HG02642 (cell line): ENCODE measurements around the gene C12orf75.
"Not testable (repeated sequence)": the region's sequence is repeated elsewhere in the genome, so short reads cannot be mapped to it uniquely, and the experiment has no call there.

Experiments used
- ATAC-seq: cut with Tn5 transposase; IDR thresholded peaks from one replicate; pipeline ENCODE4 v1.9.1; 2021; ENCODE audit warnings: mild to moderate bottlenecking; ENCODE audit not compliant: unreplicated experiment, poor library complexity

The C12orf75 gene

DNA sequence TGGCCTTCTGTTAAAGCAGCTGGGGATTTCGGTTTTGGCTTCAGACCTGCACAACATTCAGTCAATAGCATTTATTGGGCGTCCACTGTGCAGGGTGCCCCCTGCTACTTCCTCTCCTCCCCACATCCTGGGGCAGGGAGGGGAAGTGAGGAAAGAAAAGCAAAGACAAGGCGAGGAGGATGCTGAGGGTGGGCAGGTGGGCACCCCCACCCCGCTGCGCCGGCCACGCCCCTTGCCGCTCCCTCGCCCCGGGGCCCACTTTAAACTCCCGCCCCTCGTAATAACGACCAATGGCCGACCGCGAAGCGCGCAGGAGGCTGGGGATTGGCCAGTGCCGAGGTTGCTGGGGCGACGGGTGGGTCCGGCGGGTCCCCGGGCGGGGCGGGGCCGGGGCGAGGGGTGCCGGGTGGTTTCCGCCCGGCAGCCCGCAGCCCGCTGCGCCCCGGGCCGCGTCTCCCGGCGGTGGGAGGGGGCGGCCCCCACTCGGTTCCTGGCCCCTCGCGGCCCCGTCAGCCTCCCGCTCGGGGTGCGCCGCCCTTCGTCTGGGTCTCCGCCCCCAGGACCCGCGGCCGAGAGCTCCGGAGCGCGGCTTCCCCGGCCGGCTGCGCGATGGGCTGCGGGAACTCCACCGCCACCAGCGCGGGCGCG, at the start of gene C12orf75:
Gene C12orf75 (plus strand): TSS at position 409 of the 648 bp plus-strand sequence. CDS start 201 bp downstream, at position 610.
- ATAC-seq: peak; percentile 90

DNA sequence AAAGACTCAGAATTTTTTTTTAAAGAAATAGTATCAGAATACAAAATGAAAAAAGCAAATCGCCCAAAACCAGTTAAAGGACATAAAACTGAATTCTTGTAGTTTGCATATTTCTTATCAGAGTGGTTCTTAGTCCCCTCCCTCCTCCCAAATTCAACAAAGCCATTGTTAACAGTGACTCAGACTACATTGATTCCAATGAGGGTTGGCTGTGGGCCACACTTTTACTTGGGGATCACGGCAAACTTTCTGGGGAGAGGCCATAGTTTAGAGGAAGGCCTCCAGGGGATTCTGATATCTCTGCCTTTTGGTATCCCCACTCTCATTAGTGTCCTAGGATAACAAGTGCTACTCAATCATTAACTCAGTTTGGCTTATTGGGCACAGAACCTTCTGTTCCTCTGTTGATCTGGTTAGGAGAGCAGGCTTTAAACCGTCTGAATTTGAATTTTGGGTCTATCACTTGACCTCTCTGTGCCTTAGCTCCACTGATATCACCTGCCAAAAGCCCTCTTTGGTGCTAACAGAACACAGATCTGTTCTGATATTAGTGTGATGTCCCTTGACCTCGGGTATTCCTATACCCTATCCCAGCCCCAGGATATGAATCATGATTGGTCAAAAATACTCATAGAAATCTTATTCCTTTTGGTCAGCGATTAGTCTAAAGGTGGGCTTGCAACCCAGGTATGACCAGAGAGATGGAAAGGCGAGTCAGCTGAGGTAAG, 49.4 kb upstream of the C12orf75 start:
- ATAC-seq: no peak

DNA sequence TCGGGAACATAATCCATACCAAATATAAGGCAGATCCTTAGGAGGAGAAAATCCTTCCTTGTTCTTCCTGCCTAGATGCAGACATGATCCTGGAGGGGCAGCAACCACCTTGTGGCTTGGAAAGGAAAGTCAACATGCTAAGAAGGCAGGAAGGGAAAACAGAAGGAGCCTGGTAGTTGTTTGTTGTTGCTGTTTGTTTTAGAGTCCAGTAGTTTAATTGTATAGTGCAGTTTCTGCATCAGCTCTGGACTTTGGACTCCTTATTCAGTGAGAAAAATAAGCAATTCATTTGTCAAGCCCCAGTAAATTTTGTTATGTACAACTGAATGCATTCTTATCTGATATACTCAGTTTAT, 48.8 kb upstream of the C12orf75 start:
- ATAC-seq: no peak

DNA sequence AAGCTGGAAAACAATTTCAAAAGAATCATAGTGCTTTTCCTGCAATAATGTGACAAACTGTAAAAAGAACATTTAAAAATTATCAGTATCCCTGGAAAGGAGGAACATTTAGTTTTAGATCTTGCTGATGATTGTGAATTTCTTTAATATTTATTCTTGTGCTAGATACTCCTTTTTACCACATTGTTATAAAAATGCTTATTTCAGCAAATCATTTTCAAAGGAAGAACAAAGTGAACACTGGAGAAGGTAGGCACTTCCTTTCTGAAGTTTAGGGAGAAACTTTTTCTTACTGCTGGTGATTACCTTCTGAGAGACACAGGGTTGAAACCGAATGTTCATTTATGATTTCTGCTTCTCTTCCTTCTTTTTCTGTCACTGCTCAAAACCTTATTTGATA, 45.1 kb upstream of the C12orf75 start:
- no peak for ATAC-seq

DNA sequence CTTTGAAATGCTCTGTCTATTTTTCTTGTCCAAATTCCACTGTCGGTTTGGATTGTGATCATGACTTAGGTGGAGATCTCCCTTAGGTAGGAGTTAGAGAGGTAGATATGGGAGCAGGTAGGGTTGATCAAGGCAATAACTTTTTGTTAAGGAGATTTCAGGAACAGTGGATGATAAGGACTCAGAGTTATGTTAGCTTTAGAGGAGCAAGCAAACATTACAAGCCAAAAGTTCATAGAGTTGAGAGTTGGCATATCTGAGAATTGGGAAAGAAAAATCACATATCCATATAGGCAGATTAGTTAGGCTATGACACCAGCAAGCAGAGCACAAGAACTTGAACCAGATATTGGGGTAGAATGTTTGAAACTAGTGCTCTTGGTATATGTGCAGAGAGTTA, 43.1 kb upstream of the C12orf75 start:
- ATAC-seq: no peak

DNA sequence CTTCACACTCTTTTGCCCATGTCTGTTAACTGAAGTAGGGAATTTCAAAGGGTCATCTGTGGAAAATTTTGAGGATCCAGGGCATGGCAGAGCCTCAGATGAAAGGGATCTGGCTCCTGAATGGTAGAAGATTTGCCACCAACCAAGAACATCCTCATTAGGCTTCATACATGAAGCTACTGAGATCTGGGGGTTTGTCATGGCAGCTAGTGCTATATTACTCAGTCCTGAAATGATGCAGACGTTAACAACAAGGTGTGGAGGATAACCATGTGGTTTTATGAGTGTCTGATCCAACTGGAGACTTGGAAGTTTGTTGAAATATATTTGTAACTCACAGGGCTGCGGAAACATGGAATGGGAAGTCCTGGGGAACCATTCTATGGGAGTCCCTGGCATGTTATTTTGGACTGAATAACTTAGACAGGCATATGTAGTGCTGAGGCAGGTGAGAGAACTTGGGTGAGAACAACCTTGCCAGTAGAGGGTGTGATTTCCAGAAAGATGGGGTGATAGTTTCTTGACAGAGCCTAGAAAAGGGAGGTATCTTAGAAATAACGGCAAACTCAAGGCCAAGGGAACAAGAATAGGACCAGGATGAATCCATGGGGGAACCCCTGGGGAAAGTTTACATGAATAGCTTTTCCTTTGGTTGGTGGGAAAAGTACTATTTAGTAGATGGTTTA, 42.0 kb upstream of the C12orf75 start:
- ATAC-seq: no peak

DNA sequence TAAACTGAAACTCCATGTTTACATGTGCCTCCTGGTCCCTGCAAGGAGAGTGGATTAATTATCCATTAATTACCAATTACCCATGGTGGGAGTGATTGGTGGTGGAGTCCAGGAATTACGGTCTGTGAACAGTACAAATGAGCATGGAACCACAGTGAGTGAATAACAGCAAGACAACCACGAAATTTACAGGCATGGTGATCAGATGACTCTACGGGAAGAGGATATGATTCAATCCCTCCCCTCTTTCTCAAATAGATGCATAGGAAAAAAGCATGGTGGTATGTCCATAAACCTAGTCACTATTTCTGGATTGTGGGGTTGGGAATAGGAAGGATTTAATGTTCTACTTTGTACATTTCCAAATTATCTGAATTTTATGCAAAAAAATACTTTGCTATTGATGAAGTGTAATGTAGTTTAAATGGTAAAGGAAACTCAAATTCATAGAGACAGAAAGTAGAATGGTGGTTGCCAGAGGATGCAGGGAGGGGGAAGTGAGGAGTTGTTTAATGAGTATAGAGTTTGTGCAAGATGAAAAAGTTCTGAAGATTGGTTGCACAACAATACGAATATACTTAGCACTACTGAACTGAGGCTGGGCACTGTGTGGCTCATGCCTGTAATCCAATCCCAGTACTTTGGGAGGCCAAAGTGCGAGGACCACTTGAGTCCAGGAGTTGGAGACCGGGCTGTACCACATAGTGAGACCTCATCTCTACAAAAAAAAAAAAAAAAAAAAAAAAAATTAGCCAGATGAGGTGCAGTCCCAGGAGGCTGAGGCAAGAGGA, 41.2 kb upstream of the C12orf75 start:
- no peak for ATAC-seq

DNA sequence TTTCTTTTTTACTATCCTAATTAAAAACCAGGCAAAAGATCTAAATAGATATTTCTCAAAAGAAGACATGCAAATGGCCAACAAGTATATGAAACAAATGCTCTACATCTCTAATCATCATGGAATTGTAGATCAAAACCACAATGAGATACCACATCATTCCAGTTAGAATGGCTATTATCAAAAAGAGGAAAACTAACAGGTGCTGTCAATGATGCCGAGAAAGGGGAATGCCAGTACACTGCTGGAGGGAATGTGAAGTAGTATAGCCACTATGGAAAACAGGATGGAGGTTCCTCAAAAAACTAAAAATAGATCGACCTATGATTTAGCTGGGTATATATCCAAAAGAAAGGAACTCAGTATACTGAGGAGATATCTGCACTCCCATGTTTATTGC, 39.0 kb upstream of the C12orf75 start:
- no peak for ATAC-seq

DNA sequence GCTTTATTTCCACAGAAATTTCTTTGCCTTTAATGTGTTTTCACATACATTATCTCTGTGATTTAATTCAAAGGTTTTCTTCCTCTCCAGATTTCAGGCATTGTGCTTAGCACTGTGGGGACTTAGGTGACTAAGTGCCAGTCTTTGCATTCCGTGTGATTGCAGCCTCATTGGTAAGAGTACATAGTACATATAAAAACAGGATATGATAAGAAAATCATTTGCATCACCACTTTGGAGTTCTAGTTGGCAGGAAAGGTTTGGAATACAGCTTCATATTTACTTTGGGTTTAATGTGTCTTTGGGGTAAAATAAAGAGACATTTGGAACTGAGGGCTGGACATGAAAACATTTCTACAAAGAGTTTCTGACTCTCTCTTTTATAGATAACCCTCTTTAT, 37.8 kb upstream of the C12orf75 start:
- ATAC-seq: no peak

DNA sequence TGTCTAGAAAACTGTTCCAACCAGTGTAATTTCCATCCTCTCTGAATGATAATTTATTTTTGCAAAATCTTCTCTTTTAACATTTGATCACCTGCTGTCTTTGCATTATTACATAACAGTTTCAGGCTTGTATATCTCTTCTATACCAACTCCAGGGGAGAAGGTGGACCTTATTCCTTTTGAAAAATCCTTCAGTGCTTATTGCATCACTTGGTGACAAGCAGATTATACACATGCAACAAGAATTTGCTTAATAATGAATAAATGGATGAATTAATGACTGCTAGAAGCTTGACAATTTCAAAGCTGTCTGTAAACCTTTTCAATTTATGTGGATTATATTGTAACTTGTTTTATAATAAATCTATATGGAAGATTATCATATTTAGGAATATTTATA, 37.3 kb upstream of the C12orf75 start:
- no peak for ATAC-seq

DNA sequence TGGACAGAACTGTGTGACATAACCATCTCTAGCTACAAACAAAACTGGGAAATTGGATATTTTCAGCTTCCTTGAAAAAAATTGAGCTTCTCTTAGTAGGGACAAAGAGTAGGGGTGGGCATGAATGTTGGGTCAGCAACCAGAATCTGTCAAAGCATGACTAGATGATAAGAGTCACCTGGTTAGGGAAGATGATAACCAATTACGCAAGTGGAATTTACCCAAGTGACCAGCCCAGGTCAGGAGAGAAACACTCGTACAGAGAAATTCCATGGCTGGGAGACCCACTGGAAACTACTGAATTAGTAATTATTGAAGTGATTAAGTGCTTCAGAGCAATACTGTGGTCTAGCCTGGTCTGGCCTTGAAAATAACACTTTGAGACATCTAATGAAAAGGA, 36.3 kb upstream of the C12orf75 start:
- no peak for ATAC-seq

DNA sequence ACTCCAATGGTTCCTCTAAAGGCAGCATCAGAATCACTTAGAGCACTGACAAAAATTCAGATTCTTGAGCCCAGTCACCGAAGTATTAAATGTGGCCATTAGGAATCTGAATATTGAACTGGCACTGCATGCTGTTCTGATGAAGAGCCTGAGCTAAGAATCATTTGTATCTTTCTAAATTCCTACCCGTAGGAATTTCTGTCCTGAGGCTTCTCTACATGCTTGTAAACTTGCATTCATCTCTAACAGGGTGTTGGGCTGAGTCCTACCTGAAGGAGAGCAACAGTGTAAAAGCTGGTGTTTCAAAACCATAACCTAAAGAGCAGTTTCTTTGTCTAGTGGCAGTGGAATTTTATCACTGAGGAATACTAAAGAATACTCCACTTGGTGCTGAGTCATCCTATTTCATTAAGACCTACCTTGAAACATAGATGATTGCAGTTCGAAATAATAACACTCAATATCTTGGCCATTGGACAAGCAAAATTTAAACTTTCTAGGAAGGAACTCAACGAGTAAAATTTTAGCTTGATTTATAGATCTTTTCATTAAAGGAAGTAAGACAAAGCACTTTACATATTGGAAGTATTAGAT, 35.5 kb upstream of the C12orf75 start:
- ATAC-seq: no peak

DNA sequence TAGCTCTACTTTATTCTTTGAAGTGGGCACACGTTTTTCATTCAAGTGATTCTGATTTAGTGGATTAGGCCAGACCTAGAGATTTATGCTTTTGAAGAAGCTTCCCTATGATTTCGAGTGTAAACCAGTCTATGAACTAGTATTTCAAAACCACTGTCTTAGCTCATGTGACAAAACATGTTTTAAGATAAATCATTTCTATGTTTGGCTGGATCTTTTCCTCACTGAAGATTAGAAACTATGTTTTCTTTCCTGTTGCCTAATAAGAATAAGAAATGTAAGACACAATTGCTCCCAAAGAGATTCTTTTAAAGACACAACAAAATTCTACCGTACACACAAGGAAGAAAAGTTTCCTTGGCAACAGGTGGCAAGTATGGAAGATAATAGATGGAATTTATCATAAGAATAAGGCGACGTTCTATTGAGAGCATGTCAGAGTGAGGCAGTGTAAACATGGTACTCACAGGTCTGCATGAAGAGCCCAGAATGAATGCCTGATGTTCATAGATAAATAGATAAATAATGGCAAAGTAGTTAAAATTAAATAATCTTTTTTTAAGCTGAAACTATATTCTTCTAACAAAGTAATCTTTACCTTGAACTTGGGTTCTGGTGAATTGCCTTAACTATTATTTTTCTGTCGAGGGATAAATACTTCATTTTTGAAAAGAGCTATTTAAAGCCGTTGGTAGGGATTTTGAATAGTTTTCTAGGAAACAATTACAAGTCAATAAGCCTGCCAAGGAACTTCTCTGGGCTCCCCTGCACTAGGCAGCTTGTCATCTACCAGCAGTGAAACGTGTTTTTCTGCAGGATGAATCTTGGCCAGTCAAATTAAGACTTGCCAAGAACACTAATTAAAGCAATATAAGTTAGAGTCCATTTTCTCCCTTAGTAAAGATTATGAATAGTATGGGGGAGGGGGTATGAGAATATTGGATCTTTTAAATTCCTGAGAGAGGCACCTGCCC, 34.1 kb upstream of the C12orf75 start:
- ATAC-seq: no peak

DNA sequence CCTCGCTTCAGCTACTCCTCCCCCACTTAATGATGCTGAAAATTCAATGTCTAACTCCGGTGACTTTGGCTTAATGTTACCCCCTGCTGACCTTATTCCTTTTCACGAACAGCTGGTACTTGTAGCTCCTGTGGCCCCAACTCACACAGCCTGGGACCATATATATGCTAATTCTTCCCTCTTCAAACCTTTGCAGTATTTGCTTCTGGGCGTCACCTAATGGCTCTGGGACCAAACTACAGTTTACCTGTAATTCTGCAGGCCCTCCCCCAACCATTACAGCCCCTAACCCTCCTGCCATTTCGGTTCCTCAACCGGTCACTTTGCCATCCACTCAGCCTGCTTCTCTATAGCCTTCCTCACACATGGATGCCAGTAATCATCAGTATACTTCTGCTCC, 29.6 kb upstream of the C12orf75 start:
- no peak for ATAC-seq

DNA sequence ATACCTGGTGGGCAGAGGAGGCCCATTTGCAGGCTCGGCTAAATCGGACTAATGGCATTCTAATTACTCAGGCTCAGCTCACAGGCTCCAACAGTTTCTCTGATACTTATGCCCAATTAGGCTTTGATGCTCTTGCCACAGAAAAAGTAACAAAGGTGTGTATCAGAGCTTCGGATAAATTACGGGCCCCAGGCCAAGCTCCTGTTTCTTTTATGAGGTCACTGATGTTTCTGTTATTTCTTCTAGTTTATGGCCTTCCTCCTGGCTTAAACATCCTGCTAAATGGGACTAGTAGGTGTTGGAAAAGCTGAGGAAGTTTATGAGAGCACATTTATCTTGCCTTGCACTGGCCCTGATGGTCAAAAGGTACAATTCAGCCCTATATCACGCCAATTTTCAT, 28.8 kb upstream of the C12orf75 start:
- ATAC-seq: no peak

DNA sequence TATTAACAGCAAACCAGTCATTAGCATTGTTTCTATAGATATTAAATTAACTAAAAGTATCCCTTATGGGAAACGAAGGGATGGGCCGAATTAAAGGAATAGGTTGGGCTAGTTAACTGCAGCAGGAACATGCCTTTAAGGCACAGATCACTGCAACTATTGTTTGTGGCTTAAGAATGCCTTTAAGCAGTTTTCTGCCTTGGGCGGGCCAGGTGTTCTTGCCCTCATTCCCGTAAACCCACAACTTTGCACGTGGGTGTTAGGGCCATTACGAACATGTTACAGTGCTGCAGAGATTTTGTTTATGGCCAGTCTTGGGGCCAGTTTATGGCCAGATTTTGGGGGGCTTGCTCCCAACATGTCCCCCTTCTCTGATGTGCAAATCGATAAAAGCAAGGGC, 27.5 kb upstream of the C12orf75 start:
- not testable (repeated sequence) for ATAC-seq

DNA sequence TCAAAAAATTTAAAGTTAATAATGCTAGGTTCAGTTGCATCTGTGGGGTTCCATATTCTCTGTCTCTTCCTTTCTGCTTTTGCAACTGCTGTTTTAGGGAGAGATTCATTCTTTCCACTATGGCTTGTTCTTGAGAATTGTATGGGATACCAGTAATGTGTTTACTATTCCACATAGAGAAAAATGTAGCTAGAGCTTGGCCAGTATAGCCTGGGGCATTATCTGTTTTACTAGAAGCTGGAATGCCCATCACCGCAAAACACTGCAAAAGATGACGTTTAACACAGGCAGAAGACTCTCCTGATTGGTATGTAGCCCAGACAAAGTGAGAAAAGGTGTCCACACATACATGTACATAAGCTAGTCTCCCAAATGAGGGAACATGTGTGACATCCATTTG, 25.9 kb upstream of the C12orf75 start:
- ATAC-seq: not testable (repeated sequence)

DNA sequence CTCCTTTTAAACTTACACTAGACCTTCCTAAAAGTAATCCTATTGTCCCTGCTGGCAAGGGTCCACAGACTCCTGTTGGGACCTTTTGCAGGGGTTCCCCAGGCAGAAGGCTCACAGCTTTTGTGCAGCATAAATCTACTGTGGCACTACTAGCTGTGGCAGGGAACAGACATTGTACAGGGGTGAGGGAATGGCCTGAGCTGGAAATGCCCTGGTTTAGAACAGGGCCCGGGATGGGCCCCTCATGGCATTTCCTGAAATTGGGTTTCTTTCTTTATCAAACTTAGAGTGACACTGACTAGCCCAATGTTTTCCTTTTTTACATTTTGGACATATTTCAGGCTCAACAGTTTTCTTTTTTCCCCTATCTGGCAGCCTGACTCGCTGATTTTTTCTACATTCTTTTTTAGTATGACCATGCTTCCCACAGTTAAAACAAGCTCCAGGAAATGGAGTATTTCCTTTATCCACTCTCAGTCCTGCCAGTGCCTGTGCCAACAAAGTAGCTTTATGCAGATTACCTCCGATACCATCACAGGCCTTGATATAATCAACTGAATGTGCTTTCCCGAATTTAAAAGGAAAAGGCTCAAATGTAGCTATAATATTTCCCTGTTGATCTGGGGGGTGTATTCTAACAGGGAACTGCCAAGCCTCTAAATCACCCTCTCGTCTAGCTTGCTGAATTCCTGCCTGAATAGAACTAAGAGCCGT, 22.7 kb upstream of the C12orf75 start:
- ATAC-seq: not testable (repeated sequence)

DNA sequence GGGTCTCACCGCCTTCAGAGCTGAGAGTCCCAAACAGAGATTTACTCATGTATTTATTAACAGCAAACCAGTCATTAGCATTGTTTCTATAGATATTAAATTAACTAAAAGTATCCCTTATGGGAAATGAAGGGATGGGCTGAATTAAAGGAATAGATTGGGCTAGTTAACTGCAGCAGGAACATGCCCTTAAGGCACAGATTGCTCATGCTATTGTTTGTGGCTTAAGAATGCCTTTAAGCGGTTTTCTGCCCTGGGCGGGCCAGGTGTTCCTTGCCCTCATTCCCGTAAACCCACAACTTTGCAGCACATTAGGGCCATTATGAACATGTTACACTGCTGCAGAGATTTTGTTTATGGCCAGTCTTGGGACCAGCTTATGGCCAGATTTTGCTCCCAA, 21.7 kb upstream of the C12orf75 start:
- not testable (repeated sequence) for ATAC-seq
